ENCODE measurements around the gene C12orf50.

GRCh38 chr12:87933991-87934390 lies 95.2 kb downstream of the C12orf50 start:
- TF ChIP-seq CTCF (IDR thresholded peaks at IDR 0.05) (no peak), POLR2AphosphoS5 (IDR thresholded peaks at IDR 0.05; ENCODE audit: insufficient read depth in 1 of 2, low read depth in 1 of 2) (no peak)

Measured in vagina (tissue), 2 donors.